HG03571 (cell line): ENCODE measurements around the gene CAPS.

Experiments used
- ATAC-seq: cut with Tn5 transposase; IDR thresholded peaks from one replicate; pipeline ENCODE4 v1.9.1; 2021; ENCODE audit not compliant: unreplicated experiment

CAPS gene

GRCh38 chr19:5932609-5933262 is 18.7 kb downstream of the CAPS start:
- ATAC-seq = no peak

- no peak for ATAC-seq
These were observed 19.5 kb downstream of the CAPS start for GRCh38 chr19:5933391-5934068.

GRCh38 chr19:5934069-5934401 is 20.0 kb downstream of the CAPS start:
- ATAC-seq = no peak

- ATAC-seq = no peak
These were observed 20.9 kb downstream of the CAPS start for GRCh38 chr19:5934774-5935472.

- ATAC-seq = no peak
These were observed 21.6 kb downstream of the CAPS start for GRCh38 chr19:5935473-5936291.

GRCh38 chr19:5936292-5936592 is 22.2 kb downstream of the CAPS start:
- ATAC-seq = no peak

GRCh38 chr19:5937550-5937949 is 23.5 kb downstream of the CAPS start:
- ATAC-seq = no peak

GRCh38 chr19:5940260-5941208 is 26.5 kb downstream of the CAPS start:
- ATAC-seq = no peak

- no peak for ATAC-seq
These were observed 27.6 kb downstream of the CAPS start for GRCh38 chr19:5941673-5942072.

GRCh38 chr19:5943045-5943444 is 29.0 kb downstream of the CAPS start:
- ATAC-seq = no peak

- no peak for ATAC-seq
These were observed 29.6 kb downstream of the CAPS start for GRCh38 chr19:5943623-5944022.

- ATAC-seq = no peak
These were observed 33.4 kb downstream of the CAPS start for GRCh38 chr19:5947435-5947834.

- no peak for ATAC-seq
These were observed 34.9 kb downstream of the CAPS start for GRCh38 chr19:5948752-5949564.

- ATAC-seq = no peak
These were observed 35.8 kb downstream of the CAPS start for GRCh38 chr19:5949792-5950305.

- ATAC-seq = no peak
These were observed 36.7 kb downstream of the CAPS start for GRCh38 chr19:5950741-5951140.

GRCh38 chr19:5951338-5951861 is 37.3 kb downstream of the CAPS start:
- ATAC-seq = no peak

- ATAC-seq = no peak
These were observed 38.4 kb downstream of the CAPS start for GRCh38 chr19:5952193-5953029.

GRCh38 chr19:5953030-5953589 is 39.1 kb downstream of the CAPS start:
- no peak for ATAC-seq
